ENCODE results near the gene EPYC. TPM values are rescaled to one million over a fixed set of nuclear protein-coding genes. Genes with fewer than 3 reads are reported as not detected.

Gene EPYC
- total RNA-seq, 1 donor from 2014 or later = not detected

- H3K27ac Mint-ChIP-seq = no peak overlapping the region
- DNase-seq (ENCODE audit: low spot score in 2 of 2, unreplicated experiment in 2 of 2) = no peak
- no peak overlapping the region for H3K4me3 Mint-ChIP-seq
- H3K27me3 Mint-ChIP-seq (ENCODE audit: low read depth) = no peaks in the 10 kb centered on the region
- H3K4me1 Mint-ChIP-seq = peaks cover 33% of the 10 kb centered on the region
- H3K9me3 Mint-ChIP-seq = no peaks in the 10 kb centered on the region
- H3K36me3 Mint-ChIP-seq = no peaks in the 10 kb centered on the region
- TF ChIP-seq CTCF (IDR thresholded peaks at IDR 0.05; ENCODE audit: unreplicated experiment) = no peak
These were observed 35.5 kb upstream of the EPYC start for GRCh38 chr12:91040096-91040755.

- Mint-ChIP-seq H3K9me3 (peaks cover 8% of the 10 kb centered on the region), H3K27ac (peak overlapping the region; percentile 77), H3K4me1 (peaks cover 30% of the 10 kb centered on the region), H3K27me3 (ENCODE audit: low read depth) (no peaks in the 10 kb centered on the region), H3K36me3 (no peaks in the 10 kb centered on the region), H3K4me3 (no peak overlapping the region)
- no peak for TF ChIP-seq CTCF (IDR thresholded peaks at IDR 0.05; ENCODE audit: unreplicated experiment)
- DNase-seq (ENCODE audit: low spot score in 2 of 2, unreplicated experiment in 2 of 2) = no peak
These were observed 32.5 kb upstream of the EPYC start for GRCh38 chr12:91037276-91037675.

GRCh38 chr12:91033251-91033650 lies 28.5 kb upstream of the EPYC start:
- Mint-ChIP-seq H3K9me3 (peaks cover 12% of the 10 kb centered on the region), H3K27ac (no peak overlapping the region)

GRCh38 chr12:91023326-91024004 lies 18.7 kb upstream of the EPYC start:
- no peak for TF ChIP-seq CTCF (IDR thresholded peaks at IDR 0.05; ENCODE audit: unreplicated experiment)
- H3K27ac Mint-ChIP-seq = no peak overlapping the region

More at GRCh38 chr12:91033251-91033650, 28.5 kb upstream of the EPYC start:
- H3K36me3 Mint-ChIP-seq = no peaks in the 10 kb centered on the region
- no peak for DNase-seq (ENCODE audit: low spot score in 2 of 2, unreplicated experiment in 2 of 2)
- peaks cover 35% of the 10 kb centered on the region for H3K4me1 Mint-ChIP-seq
- TF ChIP-seq CTCF (IDR thresholded peaks at IDR 0.05; ENCODE audit: unreplicated experiment) = no peak
- no peaks in the 10 kb centered on the region for H3K27me3 Mint-ChIP-seq (ENCODE audit: low read depth)
- H3K4me3 Mint-ChIP-seq = no peak overlapping the region

GRCh38 chr12:91021076-91021475 lies 16.3 kb upstream of the EPYC start:
- Mint-ChIP-seq H3K4me3 (no peak overlapping the region), H3K4me1 (peaks cover 4% of the 10 kb centered on the region), H3K36me3 (peaks cover 3% of the 10 kb centered on the region), H3K27me3 (ENCODE audit: low read depth) (no peaks in the 10 kb centered on the region), H3K9me3 (peaks cover 7% of the 10 kb centered on the region), H3K27ac (no peak overlapping the region)
- DNase-seq (ENCODE audit: low spot score in 2 of 2, unreplicated experiment in 2 of 2) = no peak
- no peak for TF ChIP-seq CTCF (IDR thresholded peaks at IDR 0.05; ENCODE audit: unreplicated experiment)

More at GRCh38 chr12:91023326-91024004, 18.7 kb upstream of the EPYC start:
- Mint-ChIP-seq H3K27me3 (ENCODE audit: low read depth) (no peaks in the 10 kb centered on the region), H3K4me1 (no peaks in the 10 kb centered on the region), H3K36me3 (peaks cover 3% of the 10 kb centered on the region), H3K9me3 (peaks cover 11% of the 10 kb centered on the region), H3K4me3 (no peak overlapping the region)
- no peak for DNase-seq (ENCODE audit: low spot score in 2 of 2, unreplicated experiment in 2 of 2)
